ENCODE measurements around the gene TAF15. TPM values are rescaled to one million over a fixed set of nuclear protein-coding genes. Genes with fewer than 3 reads are reported as not detected.

The TAF15 gene
- total RNA-seq, 2 experiments from 2014 or later = 114 to 119 TPM

- Mint-ChIP-seq H3K36me3 (ENCODE audit: low read depth) (peaks cover 10% of the 10 kb centered on the region), H3K9me3 (no peaks in the 10 kb centered on the region), H3K4me3 (no peak overlapping the region), H3K27me3 (no peaks in the 10 kb centered on the region), H3K4me1 (ENCODE audit: low read depth) (peaks cover 4% of the 10 kb centered on the region), H3K27ac (no peak overlapping the region)
- Histone ChIP-seq H3K4me1 (ENCODE audit: insufficient read depth, low read length) (peaks cover 12% of the 10 kb centered on the region), H3K27ac (ENCODE audit: low read depth in 1 of 2, low read length in 2 of 2) (no peak overlapping the region), H3K4me3 (ENCODE audit: low read length) (no peak overlapping the region), H3K36me3 (ENCODE audit: insufficient read depth, low read length) (peaks cover 10% of the 10 kb centered on the region), H3K9me3 (ENCODE audit: control insufficient read depth in 1 of 2, insufficient read depth in 1 of 2, low read length in 2 of 2) (no peaks in the 10 kb centered on the region), H3K27me3 (ENCODE audit: control insufficient read depth in 1 of 2, insufficient read depth in 2 of 2, low read length in 2 of 2) (no peaks in the 10 kb centered on the region)
- ATAC-seq (ENCODE audit: poor library complexity) (no peak), DNase-seq (no peak)
- ChIA-PET POLR2A (interaction anchor here (0.6 to 2.9 kb wide), 3 partner anchors 13 to 16 kb away, joined by 3 to 8 read pairs (median 3); partner anchors contain the start of gene HEATR9), CTCF (no interaction called here)
- TF ChIP-seq CTCF (IDR thresholded peaks at IDR 0.05) = no peak
- intact Hi-C loops (cut with DNase I, micrococcal nuclease) = loop anchor here in 1 of 2 experiments (10.0 kb wide), 1 partner anchor 219 kb away; no protein-coding TSS in a partner anchor
These were observed 46.7 kb downstream of the TAF15 start for GRCh38 chr17:35855965-35856364.

GRCh38 chr17:35856603-35857002 is 47.3 kb downstream of the TAF15 start:
- no peak overlapping the region for H3K4me3 Mint-ChIP-seq
- H3K9me3 Mint-ChIP-seq = no peaks in the 10 kb centered on the region
- ChIA-PET POLR2A (interaction anchor here (1.2 to 2.9 kb wide), 3 partner anchors 12 to 48 kb away, joined by 3 to 8 read pairs (median 3); partner anchors contain the start of genes HEATR9 and TAF15), CTCF (no interaction called here)
- Histone ChIP-seq H3K4me3 (ENCODE audit: low read length) (no peak overlapping the region), H3K27me3 (ENCODE audit: control insufficient read depth in 1 of 2, insufficient read depth in 2 of 2, low read length in 2 of 2) (no peaks in the 10 kb centered on the region), H3K27ac (ENCODE audit: low read depth in 1 of 2, low read length in 2 of 2) (no peak overlapping the region), H3K4me1 (ENCODE audit: insufficient read depth, low read length) (peaks cover 12% of the 10 kb centered on the region), H3K36me3 (ENCODE audit: insufficient read depth, low read length) (peaks cover 10% of the 10 kb centered on the region), H3K9me3 (ENCODE audit: control insufficient read depth in 1 of 2, insufficient read depth in 1 of 2, low read length in 2 of 2) (no peaks in the 10 kb centered on the region)
- ATAC-seq (ENCODE audit: poor library complexity) (no peak), DNase-seq (no peak)
- intact Hi-C loops (cut with DNase I, micrococcal nuclease) = loop anchor here in 1 of 2 experiments (10.0 kb wide), 1 partner anchor 218 kb away; no protein-coding TSS in a partner anchor
- peaks cover 4% of the 10 kb centered on the region for H3K36me3 Mint-ChIP-seq (ENCODE audit: low read depth)
- H3K27ac Mint-ChIP-seq = no peak overlapping the region
- no peaks in the 10 kb centered on the region for H3K4me1 Mint-ChIP-seq (ENCODE audit: low read depth)
- no peak for TF ChIP-seq CTCF (IDR thresholded peaks at IDR 0.05)
- no peaks in the 10 kb centered on the region for H3K27me3 Mint-ChIP-seq

- POLR2A ChIA-PET = no interaction called here
- Histone ChIP-seq H3K27ac (ENCODE audit: low read depth in 1 of 2, low read length in 2 of 2) (no peak overlapping the region), H3K9me3 (ENCODE audit: control insufficient read depth in 1 of 2, insufficient read depth in 1 of 2, low read length in 2 of 2) (no peaks in the 10 kb centered on the region), H3K4me3 (ENCODE audit: low read length) (no peak overlapping the region), H3K36me3 (ENCODE audit: insufficient read depth, low read length) (no peaks in the 10 kb centered on the region), H3K27me3 (ENCODE audit: control insufficient read depth in 1 of 2, insufficient read depth in 2 of 2, low read length in 2 of 2) (no peaks in the 10 kb centered on the region), H3K4me1 (ENCODE audit: insufficient read depth, low read length) (peaks cover 10% of the 10 kb centered on the region)
- H3K4me3 Mint-ChIP-seq = no peak overlapping the region
- H3K27me3 Mint-ChIP-seq = no peaks in the 10 kb centered on the region
- no peak for DNase-seq
- intact Hi-C loops (cut with DNase I, micrococcal nuclease) = no loop called here
- H3K36me3 Mint-ChIP-seq (ENCODE audit: low read depth) = no peaks in the 10 kb centered on the region
- H3K4me1 Mint-ChIP-seq (ENCODE audit: low read depth) = peaks cover 9% of the 10 kb centered on the region
- no peaks in the 10 kb centered on the region for H3K9me3 Mint-ChIP-seq
- no peak overlapping the region for H3K27ac Mint-ChIP-seq
- CTCF ChIA-PET = no interaction called here
- no peak for TF ChIP-seq CTCF (IDR thresholded peaks at IDR 0.05)
- no peak for ATAC-seq (ENCODE audit: poor library complexity)
These were observed 55.6 kb downstream of the TAF15 start for GRCh38 chr17:35864853-35865252.
